GM19455 (cell line): ENCODE measurements around the gene ASTN2.

Experiments
- ATAC-seq: cut with Tn5 transposase; IDR thresholded peaks from one replicate; pipeline ENCODE4 v1.9.1; 2021; ENCODE audit not compliant: unreplicated experiment

Gene ASTN2

GRCh38 chr9:117414906-117415331 lies at the start of gene ASTN2:
Gene ASTN2 (minus strand): TSS chr9:117415057. CDS start chr9:117414938, 119 bp downstream.
- no peak for ATAC-seq

GRCh38 chr9:117462861-117463260 lies 48.0 kb upstream of the ASTN2 start:
- ATAC-seq, result no peak

GRCh38 chr9:117461386-117461785 lies 46.5 kb upstream of the ASTN2 start:
- no peak for ATAC-seq

GRCh38 chr9:117460743-117461142 lies 45.9 kb upstream of the ASTN2 start:
- ATAC-seq, result no peak

- no peak for ATAC-seq
Measured at GRCh38 chr9:117459913-117460312, 45.1 kb upstream of the ASTN2 start.

GRCh38 chr9:117458066-117458465 lies 43.2 kb upstream of the ASTN2 start:
- ATAC-seq, result no peak

DNA sequence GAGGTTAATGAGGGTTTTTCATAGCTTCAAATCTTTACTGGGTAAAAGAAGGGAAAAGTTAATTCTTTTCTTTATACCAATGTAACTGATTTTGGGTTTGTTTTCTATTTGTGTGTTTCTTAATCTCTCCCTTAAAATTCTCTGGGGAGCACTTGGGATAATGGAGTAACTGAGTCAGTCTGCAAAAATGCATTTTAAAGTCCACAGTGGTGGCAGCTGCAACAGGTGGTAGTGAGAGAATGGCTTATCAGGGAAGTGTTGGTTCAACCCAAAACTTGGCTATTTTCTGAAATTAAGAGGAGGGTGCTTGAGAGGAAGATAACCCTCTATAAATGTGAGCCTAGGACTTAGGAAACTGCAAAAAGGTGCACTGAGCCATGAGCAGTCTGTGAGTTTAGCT lies 39.9 kb upstream of the ASTN2 start:
- no peak for ATAC-seq

GRCh38 chr9:117453737-117454136 lies 38.9 kb upstream of the ASTN2 start:
- no peak for ATAC-seq

- ATAC-seq, result no peak
Measured at GRCh38 chr9:117451311-117451710, 36.5 kb upstream of the ASTN2 start.

GRCh38 chr9:117448066-117448465 lies 33.2 kb upstream of the ASTN2 start:
- ATAC-seq, result no peak

DNA sequence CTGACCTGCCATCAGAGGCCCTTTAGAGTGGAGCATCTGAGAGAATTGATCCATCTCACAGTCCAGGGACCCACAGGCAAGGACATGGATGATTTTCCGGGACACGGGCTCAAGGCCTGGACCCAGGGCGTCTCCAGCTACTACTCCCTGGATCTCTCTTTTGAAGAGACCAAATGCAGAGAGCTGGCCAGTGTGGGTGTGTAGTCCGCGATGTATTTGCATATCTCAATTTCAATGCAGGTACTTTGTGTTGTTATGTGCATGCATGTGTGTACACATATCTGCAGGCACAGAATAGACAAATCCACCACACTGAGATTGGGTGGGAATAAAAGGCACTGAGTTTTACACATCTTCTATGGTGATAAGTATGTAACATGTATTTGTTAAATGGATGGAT lies 30.8 kb upstream of the ASTN2 start:
- ATAC-seq, result no peak

DNA sequence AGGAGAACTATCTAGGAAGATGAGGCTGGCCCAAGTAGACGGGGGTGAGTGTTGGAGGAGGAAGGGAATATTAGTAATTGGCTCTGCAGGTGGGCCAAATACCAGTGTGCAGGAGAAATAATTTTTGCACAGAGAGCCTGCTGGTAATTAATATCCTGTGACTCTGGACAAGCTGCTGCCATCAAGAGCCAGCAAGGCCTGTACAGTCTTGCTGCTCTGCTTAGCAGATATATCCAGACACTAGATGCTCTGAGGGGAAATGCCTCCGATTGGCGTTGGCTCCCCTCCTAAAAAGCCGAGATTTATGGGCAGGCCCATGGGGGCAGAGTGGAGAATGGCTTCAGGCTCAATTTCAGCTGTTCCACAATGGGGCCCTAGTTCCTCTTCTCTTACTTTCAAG lies 29.6 kb upstream of the ASTN2 start:
- ATAC-seq, result no peak

DNA sequence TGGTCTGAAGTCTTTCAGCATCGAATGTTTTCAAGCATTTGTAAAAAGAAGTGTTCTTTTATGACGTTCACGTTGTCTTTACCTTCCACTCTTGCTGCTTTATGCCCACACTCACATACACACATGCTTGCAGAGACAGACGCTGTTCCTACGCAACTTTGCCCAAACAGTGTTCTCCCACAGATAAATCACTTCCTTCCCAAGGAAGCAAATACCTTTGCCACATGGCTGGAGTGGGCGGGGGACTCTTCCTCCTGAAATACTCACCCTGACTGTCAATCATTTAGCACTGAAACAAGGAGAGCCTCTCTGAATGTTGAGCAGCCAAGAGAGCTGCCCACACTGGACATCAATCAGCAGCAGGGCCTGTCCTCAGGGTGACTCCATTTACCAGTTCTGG lies 22.4 kb upstream of the ASTN2 start:
- no peak for ATAC-seq

DNA sequence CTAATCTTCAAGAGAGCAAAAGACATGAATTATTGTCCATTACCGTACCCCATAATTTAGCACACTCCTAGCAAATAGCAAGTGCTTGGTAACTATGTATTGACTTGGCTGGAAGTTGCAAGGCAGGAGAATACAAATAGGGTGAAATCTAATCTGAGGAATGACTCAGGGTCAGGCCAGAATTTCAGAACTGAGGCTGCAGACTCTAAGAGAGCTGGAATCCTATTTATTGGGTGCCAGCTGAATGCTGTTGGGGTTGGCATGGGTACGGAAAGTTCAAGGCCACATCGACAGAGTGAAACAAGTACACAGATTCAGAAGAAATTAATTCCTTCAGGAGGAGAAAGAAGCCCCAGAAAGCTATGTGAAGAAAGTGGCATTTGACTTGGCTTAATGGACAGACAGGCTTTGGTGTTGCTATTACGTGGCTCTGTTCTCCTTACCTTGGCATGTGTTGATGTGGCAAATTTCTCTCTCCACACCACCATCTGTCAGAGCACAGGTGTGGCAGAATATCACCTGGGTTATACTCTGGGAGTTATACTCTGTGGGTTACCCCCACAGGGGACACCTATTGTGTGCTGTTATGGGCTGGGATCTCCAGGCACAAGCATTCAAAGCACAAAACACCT lies 20.9 kb upstream of the ASTN2 start:
- ATAC-seq, result no peak

DNA sequence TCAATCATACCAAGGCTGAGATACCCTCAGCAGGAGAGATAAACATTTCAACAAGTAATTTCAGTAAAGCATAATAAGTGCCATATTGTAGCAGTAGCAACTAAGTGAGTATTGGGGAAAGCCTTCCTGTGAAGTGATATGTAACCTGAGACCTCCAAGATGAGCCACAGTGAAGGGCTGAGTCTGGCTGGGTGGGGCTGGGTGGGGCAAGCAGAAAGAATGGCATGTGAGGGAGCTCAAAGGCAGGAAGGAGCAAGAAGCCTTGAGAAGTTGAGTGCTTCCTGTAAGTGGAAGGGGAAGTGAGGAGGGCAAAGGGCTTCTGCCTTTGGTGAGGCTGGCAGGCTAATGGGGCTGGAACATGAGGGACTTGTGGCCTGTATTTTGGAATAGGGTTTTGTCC lies 19.7 kb upstream of the ASTN2 start:
- ATAC-seq, result no peak

GRCh38 chr9:117430813-117431212 lies 16.0 kb upstream of the ASTN2 start:
- ATAC-seq, result no peak

DNA sequence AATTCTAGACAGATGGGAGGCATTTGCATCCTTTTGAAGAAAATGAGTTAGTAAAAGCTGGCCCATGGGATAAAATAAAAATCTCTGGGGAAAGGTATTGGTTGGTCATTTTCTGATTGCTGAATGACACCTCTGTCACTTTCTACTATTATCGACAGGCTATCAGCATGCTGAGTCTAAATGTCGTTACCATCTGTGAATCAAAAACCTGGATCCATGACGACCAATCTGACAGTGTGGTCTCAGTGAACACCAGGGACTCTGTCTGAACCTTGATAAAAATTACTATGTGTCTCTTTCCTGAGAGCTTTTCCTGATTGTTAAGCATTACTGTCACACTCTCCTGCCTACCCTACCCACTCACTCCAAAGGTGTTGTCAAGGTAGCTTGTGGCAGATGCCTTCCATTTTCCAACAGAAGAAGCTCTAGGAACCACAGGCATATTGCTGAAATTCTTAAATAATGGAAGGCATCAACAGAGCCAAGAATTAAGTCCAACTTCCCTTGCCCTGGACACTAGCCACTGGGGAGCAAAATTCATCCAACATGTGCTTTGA lies 12.6 kb upstream of the ASTN2 start:
- ATAC-seq, result no peak

- ATAC-seq, result no peak
Measured at GRCh38 chr9:117425566-117425965, 10.7 kb upstream of the ASTN2 start.

DNA sequence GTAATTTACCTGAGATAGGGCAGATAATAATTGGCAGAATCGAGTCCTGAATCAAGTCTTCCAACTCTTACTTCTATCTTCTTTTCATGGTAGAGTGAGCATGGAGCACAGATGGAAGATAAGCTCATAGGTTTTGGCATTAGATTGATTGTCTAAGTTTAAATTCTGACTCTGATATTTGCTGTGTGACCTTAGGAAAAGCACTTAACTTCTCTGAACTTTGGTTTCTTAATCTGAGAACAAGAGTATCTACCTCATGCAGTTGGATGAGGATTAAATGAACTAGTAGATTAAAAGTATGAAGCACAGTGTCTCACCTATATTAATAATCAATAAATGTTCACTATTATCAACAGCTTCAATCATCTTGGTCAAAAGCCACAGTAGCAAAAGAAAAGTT lies 9.4 kb upstream of the ASTN2 start:
- ATAC-seq, result no peak

DNA sequence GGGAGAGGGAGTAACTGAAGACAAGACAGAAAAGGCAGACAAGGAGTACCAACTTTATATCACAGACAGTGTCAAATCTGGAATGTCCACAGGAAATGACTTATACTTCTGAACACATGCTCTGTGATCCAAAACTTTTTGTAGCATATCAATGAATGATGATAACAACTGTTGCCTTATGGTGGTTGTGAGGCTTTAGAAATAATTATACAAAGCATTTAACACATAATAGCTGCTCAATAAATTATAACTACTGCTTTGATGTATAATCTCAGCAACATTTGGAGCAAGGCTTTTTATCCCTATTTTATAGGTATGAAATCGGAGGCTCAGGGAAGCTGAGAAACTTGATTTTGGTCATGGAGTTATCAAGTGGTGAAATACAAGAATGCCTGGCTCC lies 3.3 kb upstream of the ASTN2 start:
- no peak for ATAC-seq

GRCh38 chr9:117416856-117417255 lies 2.0 kb upstream of the ASTN2 start:
- ATAC-seq, result no peak

GRCh38 chr9:117415358-117415914 lies 579 bp upstream of the ASTN2 start:
- ATAC-seq, result no peak
